Measurements from ENCODE around the gene SGSM2.

Gene SGSM2

GRCh38 chr17:2399572-2400473, 62.5 kb downstream of the SGSM2 start:
- peak; percentile 74 for DNase-seq (ENCODE audit: low read depth)

GRCh38 chr17:2400474-2400866, 63.2 kb downstream of the SGSM2 start:
- no peak for DNase-seq (ENCODE audit: low read depth)

GRCh38 chr17:2400877-2401425, 63.6 kb downstream of the SGSM2 start, which contains the start of gene MNT:
Gene MNT, minus strand, starts transcription at chr17:2401060. Its CDS starts 348 bp downstream, at chr17:2400712.
- DNase-seq (ENCODE audit: low read depth) = no peak

- peak; percentile 94 for DNase-seq (ENCODE audit: low read depth)
These were observed 64.3 kb downstream of the SGSM2 start for GRCh38 chr17:2401426-2402221.

GRCh38 chr17:2402544-2402943, 65.2 kb downstream of the SGSM2 start:
- no peak for DNase-seq (ENCODE audit: low read depth)

GRCh38 chr17:2403044-2403443, 65.7 kb downstream of the SGSM2 start:
- no peak for DNase-seq (ENCODE audit: low read depth)

GRCh38 chr17:2405247-2405926, 68.1 kb downstream of the SGSM2 start:
- DNase-seq (ENCODE audit: low read depth) = no peak

GRCh38 chr17:2406271-2406902, 69.1 kb downstream of the SGSM2 start:
- no peak for DNase-seq (ENCODE audit: low read depth)

- DNase-seq (ENCODE audit: low read depth) = peak; percentile 87
These were observed 69.8 kb downstream of the SGSM2 start for GRCh38 chr17:2406903-2407790.

- no peak for DNase-seq (ENCODE audit: low read depth)
These were observed 73.7 kb downstream of the SGSM2 start for GRCh38 chr17:2410951-2411350.

GRCh38 chr17:2412561-2413021, 75.3 kb downstream of the SGSM2 start:
- DNase-seq (ENCODE audit: low read depth) = no peak

GRCh38 chr17:2414446-2415064, 77.3 kb downstream of the SGSM2 start:
- no peak for DNase-seq (ENCODE audit: low read depth)

- no peak for DNase-seq (ENCODE audit: low read depth)
These were observed 77.8 kb downstream of the SGSM2 start for GRCh38 chr17:2415081-2415480.

GRCh38 chr17:2416010-2416734, 78.9 kb downstream of the SGSM2 start:
- DNase-seq (ENCODE audit: low read depth) = no peak

GRCh38 chr17:2418572-2418971, 81.3 kb downstream of the SGSM2 start:
- no peak for DNase-seq (ENCODE audit: low read depth)

GRCh38 chr17:2419486-2419885, 82.2 kb downstream of the SGSM2 start:
- no peak for DNase-seq (ENCODE audit: low read depth)

- no peak for DNase-seq (ENCODE audit: low read depth)
These were observed 82.9 kb downstream of the SGSM2 start for GRCh38 chr17:2420176-2420575.

- no peak for DNase-seq (ENCODE audit: low read depth)
These were observed 84.2 kb downstream of the SGSM2 start for GRCh38 chr17:2421315-2422147.

All from HS-27A (cell line).